Ishikawa (cell line): ENCODE data around the gene RPL5.

Experiments
- CEBPB ChIP-seq: IDR thresholded peaks from 2 replicates; pipeline ENCODE4 v1.6.1; 2012
- CREB1 ChIP-seq: IDR thresholded peaks from 2 replicates; pipeline ENCODE4 v1.6.1; 2012; ENCODE audit warnings: low read depth
- EP300 ChIP-seq: IDR thresholded peaks from 2 replicates; pipeline ENCODE4 v1.6.1; 2012; ENCODE audit warnings: borderline replicate concordance
- RAD21 ChIP-seq: IDR thresholded peaks from 2 replicates; pipeline ENCODE4 v1.6.1; 2012; ENCODE audit warnings: low read depth
- TAF1 ChIP-seq: IDR thresholded peaks from 2 replicates; pipeline ENCODE4 v1.6.1; 2012; ENCODE audit warnings: low read depth, mild to moderate bottlenecking
- TCF12 ChIP-seq: IDR thresholded peaks from 2 replicates; pipeline ENCODE4 v1.6.1; 2012; ENCODE audit warnings: low read depth
- TEAD4 ChIP-seq: IDR thresholded peaks from 2 replicates; pipeline ENCODE4 v1.6.1; 2012
- ZBTB7A ChIP-seq: IDR thresholded peaks from 2 replicates; pipeline ENCODE4 v1.6.1; 2012; ENCODE audit warnings: low read depth
- TF ChIP-seq, protein P1 (sequence below): IDR thresholded peaks from 2 replicates; pipeline ENCODE4 v1.6.1; 2012; ENCODE audit warnings: low read depth, mild to moderate bottlenecking

DNA sequence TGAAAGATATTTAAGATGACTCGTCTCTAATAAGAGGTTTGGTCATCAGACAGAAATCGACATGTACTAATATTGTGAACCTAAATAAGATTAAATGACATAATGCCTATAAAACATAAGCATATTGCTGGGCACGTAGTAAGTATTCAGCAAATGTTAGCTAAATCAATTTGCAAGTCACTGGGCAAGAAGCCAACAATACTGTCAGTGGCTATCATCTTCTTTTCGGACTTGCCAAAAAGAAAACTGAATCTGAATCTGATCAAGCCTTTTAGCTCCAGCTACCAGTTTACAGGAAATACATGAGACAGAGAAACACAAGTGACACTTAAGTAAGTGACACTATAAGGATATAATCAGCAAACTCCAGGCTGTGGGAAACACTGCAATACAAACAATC lies 46.0 kb downstream of the RPL5 start:
- TF ChIP-seq, protein P1, sequence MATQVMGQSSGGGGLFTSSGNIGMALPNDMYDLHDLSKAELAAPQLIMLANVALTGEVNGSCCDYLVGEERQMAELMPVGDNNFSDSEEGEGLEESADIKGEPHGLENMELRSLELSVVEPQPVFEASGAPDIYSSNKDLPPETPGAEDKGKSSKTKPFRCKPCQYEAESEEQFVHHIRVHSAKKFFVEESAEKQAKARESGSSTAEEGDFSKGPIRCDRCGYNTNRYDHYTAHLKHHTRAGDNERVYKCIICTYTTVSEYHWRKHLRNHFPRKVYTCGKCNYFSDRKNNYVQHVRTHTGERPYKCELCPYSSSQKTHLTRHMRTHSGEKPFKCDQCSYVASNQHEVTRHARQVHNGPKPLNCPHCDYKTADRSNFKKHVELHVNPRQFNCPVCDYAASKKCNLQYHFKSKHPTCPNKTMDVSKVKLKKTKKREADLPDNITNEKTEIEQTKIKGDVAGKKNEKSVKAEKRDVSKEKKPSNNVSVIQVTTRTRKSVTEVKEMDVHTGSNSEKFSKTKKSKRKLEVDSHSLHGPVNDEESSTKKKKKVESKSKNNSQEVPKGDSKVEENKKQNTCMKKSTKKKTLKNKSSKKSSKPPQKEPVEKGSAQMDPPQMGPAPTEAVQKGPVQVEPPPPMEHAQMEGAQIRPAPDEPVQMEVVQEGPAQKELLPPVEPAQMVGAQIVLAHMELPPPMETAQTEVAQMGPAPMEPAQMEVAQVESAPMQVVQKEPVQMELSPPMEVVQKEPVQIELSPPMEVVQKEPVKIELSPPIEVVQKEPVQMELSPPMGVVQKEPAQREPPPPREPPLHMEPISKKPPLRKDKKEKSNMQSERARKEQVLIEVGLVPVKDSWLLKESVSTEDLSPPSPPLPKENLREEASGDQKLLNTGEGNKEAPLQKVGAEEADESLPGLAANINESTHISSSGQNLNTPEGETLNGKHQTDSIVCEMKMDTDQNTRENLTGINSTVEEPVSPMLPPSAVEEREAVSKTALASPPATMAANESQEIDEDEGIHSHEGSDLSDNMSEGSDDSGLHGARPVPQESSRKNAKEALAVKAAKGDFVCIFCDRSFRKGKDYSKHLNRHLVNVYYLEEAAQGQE = no peak
- no peak for TF ChIP-seq TCF12
- no peak for TF ChIP-seq TEAD4
- no peak for TF ChIP-seq TAF1
- TF ChIP-seq CREB1 = no peak
- TF ChIP-seq ZBTB7A = no peak
- TF ChIP-seq CEBPB = no peak
- TF ChIP-seq RAD21 = no peak
- no peak for TF ChIP-seq EP300
